Lower leg skin (tissue), 4 donors: ENCODE data around the gene ANKRD49. TPM values are rescaled to one million over a fixed set of nuclear protein-coding genes. Genes with fewer than 3 reads are reported as not detected.

ENCODE experiments used
- DNase-seq, 2 donors: peaks; one replicate each; pipeline ENCODE4 v3.0.0-alpha.2; 2019; ENCODE audit warnings: low spot score in 2 of 2
- H3K4me3 ChIP-seq: fragments of 200-600 bp; sonication (generic); 2 replicates; pipeline ENCODE4 v1.5.1; 2017; ENCODE audit warnings: mild to moderate bottlenecking, low read depth; ENCODE audit not compliant: poor library complexity, severe bottlenecking
- CTCF ChIP-seq, 3 donors: fragments of 450-650 bp; IDR thresholded peaks; one replicate each; pipeline ENCODE4 v1.5.1; 2016; ENCODE audit warnings: antibody characterized with exemption in 3 of 3, mild to moderate bottlenecking in 3 of 3, moderate library complexity in 2 of 3
- POLR2A ChIP-seq, 2 donors: fragments of 450-650 bp; IDR thresholded peaks; one replicate each; pipeline ENCODE4 v1.6.1; 2016 to 2017; ENCODE audit warnings: antibody characterized with exemption in 2 of 2, mild to moderate bottlenecking in 1 of 2, moderate library complexity in 1 of 2
- WGBS, 2 donors: methylation state at CpG; one replicate each; pipeline ENCODE4 v1.1.5; 2018; 5-methylcytosine and 5-hydroxymethylcytosine counted together
- intact Hi-C: fragments of 100-400 bp; cut with DNase I; formaldehyde crosslinking; loops from one replicate; pipeline ENCODE4 v1.15.0; 2023; ENCODE audit warnings: low total_unique reads
- microRNA counts, 2 donors: library from miRNA; unstranded; fragments of <30 nt; microRNA quantifications; one replicate each; lab custom pipeline; 2016
- microRNA-seq, 2 donors: library from miRNA; unstranded; fragments of <30 nt; microRNA quantifications; one replicate each; pipeline ENCODE4, GENCODE V29; 2016; ENCODE audit warnings: borderline replicate concordance in 2 of 2, borderline number of aligned reads in 1 of 2
- total RNA-seq, 4 donors: library from RNA; depleted of rRNA; stranded (reverse); fragments of >200 nt; gene quantifications; one replicate each; pipeline ENCODE4 v1.1.0, GENCODE V29; 2016

ANKRD49 gene
- total RNA-seq, 4 donors from 2014 or later, result 7.1 to 19.6 (median 15.4) TPM

GRCh38 chr11:94546162-94546470 lies 52.3 kb downstream of the ANKRD49 start:
- no peak for DNase-seq
- WGBS, 2 donors, result 59 to 63% methylated on average over 2 of the region's 2 CpGs
- no peak overlapping the region for H3K4me3 ChIP-seq
- intact Hi-C loops, result no loop called here
- TF ChIP-seq POLR2A (IDR thresholded peaks at IDR 0.05) (no peak), CTCF (IDR thresholded peaks at IDR 0.05) (no peak)

- no peak overlapping the region for H3K4me3 ChIP-seq
- no peak for DNase-seq
- TF ChIP-seq CTCF (IDR thresholded peaks at IDR 0.05), result no peak
- TF ChIP-seq POLR2A (IDR thresholded peaks at IDR 0.05), result no peak
- WGBS, 2 donors, result 60 to 77% methylated on average over 1 of the region's 1 CpG
- intact Hi-C loops, result no loop called here
These were observed 53.1 kb downstream of the ANKRD49 start for GRCh38 chr11:94546886-94547285.

GRCh38 chr11:94549146-94549545 lies 55.4 kb downstream of the ANKRD49 start:
- TF ChIP-seq CTCF (IDR thresholded peaks at IDR 0.05) (no peak), POLR2A (IDR thresholded peaks at IDR 0.05) (no peak)
- 69 to 71% methylated on average over 5 of the region's 5 CpGs for WGBS, 2 donors
- intact Hi-C loops, result no loop called here
- DNase-seq, result no peak
- no peak overlapping the region for H3K4me3 ChIP-seq

MicroRNAs within 50 kb of the gene (microRNA counts, 767-probe panel; counts per million panel counts)
- 0 to 358 counts per million in 2 donors for microRNA hsa-miR-548l (lab: Ali Mortazavi, UCI)

Small RNAs within 50 kb of the gene (microRNA-seq; reads per million reads assigned to microRNA genes)
- 8.8 to 19.3 reads per million in 2 donors for gene MIR548L

Other genes with a start within 250 kb of the ANKRD49 start
- gene IZUMO1R, start 189.4 kb upstream of the ANKRD49 start, total RNA-seq, result not detected
- gene GPR83, start 92.6 kb upstream of the ANKRD49 start, total RNA-seq, result under 1 TPM in 1 of 4 donors, not detected in 3; 0.29 TPM
- 10 to 100 TPM; 11.7 to 25.3 (median 13.4) TPM for gene MRE11, start 140 bp upstream of the ANKRD49 start, total RNA-seq
- not detected for gene C11orf97, start 18.5 kb downstream of the ANKRD49 start, total RNA-seq
- gene FUT4, start 49.9 kb downstream of the ANKRD49 start, total RNA-seq, result 1 to 10 TPM; 1.2 to 4.5 (median 2.3) TPM
- gene PIWIL4, start 73.4 kb downstream of the ANKRD49 start, total RNA-seq, result 1 to 10 TPM in 3 of 4 donors, under 1 TPM in 1; 0.67 to 3.3 (median 1.6) TPM